Activated B cell treated with CpG ODN at 0.5 μM for 24 hours (primary cell): ENCODE measurements around the gene ELAC2. TPM values are rescaled to one million over a fixed set of nuclear protein-coding genes. Genes with fewer than 3 reads are reported as not detected.
A peak's percentile ranks its signal among the peaks of the same experiment; 100 is the strongest.

ENCODE experiments used
- ATAC-seq: fragments of 200-7000 bp; cut with Tn5 transposase; one replicate; pipeline ENCODE4 v1.10.0; 2021; ENCODE audit warnings: low read depth, mild to moderate bottlenecking, moderate library complexity
- CTCF ChIA-PET: fragments of 350-600 bp; sonication (Branson Sonifier 250); formaldehyde crosslinking; loops from one replicate; lab custom pipeline; 2021; ENCODE audit warnings: antibody characterized with exemption; lab: Charles Lee
- POLR2A ChIA-PET: fragments of 350-600 bp; sonication (Branson Sonifier 250); formaldehyde crosslinking; loops from one replicate; lab custom pipeline; 2021; ENCODE audit warnings: antibody characterized with exemption; lab: Charles Lee
- DNase-seq: peaks from one replicate; pipeline ENCODE4 v3.0.0; 2022
- H3K27ac Mint-ChIP-seq: one replicate; pipeline ENCODE4 v1.8.0; 2020; ENCODE audit warnings: mixed read lengths
- H3K27me3 Mint-ChIP-seq: one replicate; pipeline ENCODE4 v1.8.0; 2021; ENCODE audit warnings: mixed read lengths
- H3K36me3 Mint-ChIP-seq: one replicate; pipeline ENCODE4 v1.8.0; 2021; ENCODE audit warnings: low read depth, mixed read lengths
- H3K4me1 Mint-ChIP-seq: one replicate; pipeline ENCODE4 v1.8.0; 2021; ENCODE audit warnings: mixed read lengths
- H3K4me3 Mint-ChIP-seq: one replicate; pipeline ENCODE4 v1.8.0; 2020; ENCODE audit warnings: mild to moderate bottlenecking, mixed read lengths
- H3K9me3 Mint-ChIP-seq: one replicate; pipeline ENCODE4 v1.8.0; 2020; ENCODE audit warnings: mixed read lengths
- CTCF ChIP-seq: fragments of 200-600 bp; IDR thresholded peaks from one replicate; pipeline ENCODE4 v1.8.0; 2022; ENCODE audit warnings: antibody characterized with exemption, mild to moderate bottlenecking
- intact Hi-C: fragments of 100-400 bp; cut with micrococcal nuclease; formaldehyde crosslinking; loops from one replicate; pipeline ENCODE4 v1.15.1; 2024
- total RNA-seq: library from RNA; stranded (reverse); gene quantifications from 2 replicates; pipeline ENCODE4 v1.2.3, GENCODE V29; 2022

The ELAC2 gene
- total RNA-seq, 1 donor from 2014 or later, result 90.6 TPM

- no peaks in the 10 kb centered on the region for H3K27me3 Mint-ChIP-seq
- ATAC-seq (peak; percentile 21), DNase-seq (no peak)
- H3K4me1 Mint-ChIP-seq, result no peaks in the 10 kb centered on the region
- no peak overlapping the region for H3K4me3 Mint-ChIP-seq
- peaks cover 66% of the 10 kb centered on the region for H3K36me3 Mint-ChIP-seq
- intact Hi-C loops, result loop anchor here (1.0 to 5.0 kb wide), 6 partner anchors 75 to 823 kb away; partner anchors contain the start of gene MYOCD
- ChIA-PET CTCF (interaction anchor here (1.0 to 3.6 kb wide), 7 partner anchors 26 to 822 kb away, joined by 3 to 23 read pairs (median 10); no protein-coding TSS in a partner anchor), POLR2A (no interaction called here)
- H3K27ac Mint-ChIP-seq, result no peak overlapping the region
- no peak for TF ChIP-seq CTCF
- no peaks in the 10 kb centered on the region for H3K9me3 Mint-ChIP-seq
Measured at GRCh38 chr17:13003454-13003851, 14.4 kb downstream of the ELAC2 start.

GRCh38 chr17:13002761-13003453 lies 14.9 kb downstream of the ELAC2 start:
- POLR2A ChIA-PET, result no interaction called here
- H3K36me3 Mint-ChIP-seq, result peaks cover 66% of the 10 kb centered on the region
- CTCF ChIA-PET, result interaction anchor here (0.7 to 3.6 kb wide), 11 partner anchors 9 to 868 kb away, joined by 3 to 23 read pairs (median 7); no protein-coding TSS in a partner anchor
- no peak overlapping the region for H3K4me3 Mint-ChIP-seq
- DNase-seq (peak; percentile 43), ATAC-seq (peak; percentile 56)
- H3K27me3 Mint-ChIP-seq, result no peaks in the 10 kb centered on the region
- H3K9me3 Mint-ChIP-seq, result no peaks in the 10 kb centered on the region
- H3K27ac Mint-ChIP-seq, result no peak overlapping the region
- H3K4me1 Mint-ChIP-seq, result no peaks in the 10 kb centered on the region
- TF ChIP-seq CTCF, result no peak
- intact Hi-C loops, result loop anchor here (1.0 to 5.0 kb wide), 6 partner anchors 75 to 823 kb away; partner anchors contain the start of gene MYOCD

- no peak for TF ChIP-seq CTCF
- ChIA-PET CTCF (interaction anchor here (0.7 to 3.6 kb wide), 10 partner anchors 10 to 821 kb away, joined by 3 to 23 read pairs (median 6); no protein-coding TSS in a partner anchor), POLR2A (no interaction called here)
- H3K4me1 Mint-ChIP-seq, result no peaks in the 10 kb centered on the region
- H3K4me3 Mint-ChIP-seq, result no peak overlapping the region
- intact Hi-C loops, result loop anchor here (5.0 kb wide), 1 partner anchor 335 kb away; the partner anchor contains the start of gene MYOCD
- DNase-seq (no peak), ATAC-seq (no peak)
- no peaks in the 10 kb centered on the region for H3K27me3 Mint-ChIP-seq
- peaks cover 68% of the 10 kb centered on the region for H3K36me3 Mint-ChIP-seq
- no peaks in the 10 kb centered on the region for H3K9me3 Mint-ChIP-seq
- H3K27ac Mint-ChIP-seq, result no peak overlapping the region
Measured at GRCh38 chr17:13001991-13002615, 15.7 kb downstream of the ELAC2 start.

GRCh38 chr17:13000561-13000960 lies 17.3 kb downstream of the ELAC2 start:
- POLR2A ChIA-PET, result no interaction called here
- CTCF ChIA-PET, result no interaction called here
- Mint-ChIP-seq H3K9me3 (no peaks in the 10 kb centered on the region), H3K4me1 (no peaks in the 10 kb centered on the region), H3K4me3 (no peak overlapping the region), H3K36me3 (peaks cover 75% of the 10 kb centered on the region), H3K27ac (no peak overlapping the region), H3K27me3 (no peaks in the 10 kb centered on the region)
- intact Hi-C loops, result loop anchor here (5.0 kb wide), 1 partner anchor 333 kb away; the partner anchor contains the start of gene MYOCD
- ATAC-seq (no peak), DNase-seq (no peak)
- no peak for TF ChIP-seq CTCF

- ATAC-seq, result no peak
- no peak for DNase-seq
- Mint-ChIP-seq H3K27ac (no peak overlapping the region), H3K4me1 (no peaks in the 10 kb centered on the region), H3K27me3 (no peaks in the 10 kb centered on the region), H3K9me3 (no peaks in the 10 kb centered on the region), H3K36me3 (peaks cover 75% of the 10 kb centered on the region), H3K4me3 (no peak overlapping the region)
- intact Hi-C loops, result no loop called here
- CTCF ChIA-PET, result no interaction called here
- TF ChIP-seq CTCF, result no peak
- POLR2A ChIA-PET, result no interaction called here
Measured at GRCh38 chr17:12998874-12999273, 19.0 kb downstream of the ELAC2 start.
